ENCODE data around the gene TMEM60.
"Not testable (repeated sequence)": the region's sequence is repeated elsewhere in the genome, so short reads cannot be mapped to it uniquely, and the experiment has no call there.

TMEM60 gene

GRCh38 chr7:77798394-77799077 is at the start of gene TMEM60, which contains the start of gene PHTF2:
TMEM60 (minus strand) TSS chr7:77798434; CDS start chr7:77794373, 4,061 bp downstream.
PHTF2 (plus strand) TSS chr7:77798773.
- FAIRE-seq = peak; percentile 98

DNA sequence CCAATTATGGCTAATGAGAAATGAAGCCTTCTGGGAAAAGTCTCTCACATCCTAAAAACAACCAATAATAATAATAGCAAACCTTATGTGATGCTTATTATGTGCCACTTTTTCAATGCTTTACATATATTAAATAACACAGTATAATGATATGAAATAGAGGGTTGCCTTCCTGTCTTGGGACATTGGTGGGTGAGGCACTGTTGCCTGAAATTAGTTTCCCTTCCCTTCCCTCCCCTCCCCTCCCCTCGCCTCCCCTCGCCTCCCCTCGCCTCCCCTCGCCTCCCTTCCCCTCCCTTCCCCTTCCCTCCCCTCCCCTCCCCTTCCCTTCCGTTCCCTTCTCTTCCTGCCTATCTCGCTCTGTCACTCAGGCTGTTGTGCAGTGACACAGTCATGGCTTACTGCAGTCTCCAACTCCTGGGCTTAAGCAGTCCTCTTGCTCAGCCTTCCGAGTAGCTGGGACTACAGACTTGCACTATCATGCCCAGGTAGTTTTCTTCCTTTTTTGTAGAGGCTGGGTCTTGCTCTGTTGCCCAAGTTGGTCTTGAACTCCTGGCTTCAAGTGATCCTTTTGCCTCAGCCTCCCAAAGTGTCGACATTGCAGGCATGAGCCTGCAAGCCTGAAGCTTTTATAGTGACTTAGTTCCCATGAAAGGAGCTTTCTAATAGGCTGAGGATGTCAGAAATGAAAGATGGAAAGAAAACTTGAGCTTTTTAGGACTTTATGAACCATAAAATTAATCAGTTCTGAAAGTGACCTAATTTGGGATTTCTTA is 48.3 kb upstream of the TMEM60 start:
- FAIRE-seq = no peak

DNA sequence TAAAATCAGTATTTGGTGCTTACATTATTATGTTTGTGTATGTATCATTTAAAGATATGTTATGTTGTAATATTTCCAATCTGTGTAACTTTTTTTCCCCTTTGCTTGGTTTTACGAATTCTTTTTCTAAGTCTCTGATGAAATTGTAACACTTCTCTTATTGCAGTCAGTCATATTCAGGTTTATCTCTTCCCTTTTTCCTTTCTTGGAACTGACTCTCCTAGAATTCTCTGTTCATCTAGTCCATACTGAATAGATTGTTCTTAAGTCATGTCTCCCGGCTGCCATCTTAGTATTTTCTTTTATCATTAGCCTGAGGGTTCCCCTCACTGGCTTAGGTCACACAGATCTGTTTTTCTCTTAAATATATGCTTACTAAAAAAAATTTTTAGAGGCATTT is 45.0 kb upstream of the TMEM60 start:
- no peak for FAIRE-seq

DNA sequence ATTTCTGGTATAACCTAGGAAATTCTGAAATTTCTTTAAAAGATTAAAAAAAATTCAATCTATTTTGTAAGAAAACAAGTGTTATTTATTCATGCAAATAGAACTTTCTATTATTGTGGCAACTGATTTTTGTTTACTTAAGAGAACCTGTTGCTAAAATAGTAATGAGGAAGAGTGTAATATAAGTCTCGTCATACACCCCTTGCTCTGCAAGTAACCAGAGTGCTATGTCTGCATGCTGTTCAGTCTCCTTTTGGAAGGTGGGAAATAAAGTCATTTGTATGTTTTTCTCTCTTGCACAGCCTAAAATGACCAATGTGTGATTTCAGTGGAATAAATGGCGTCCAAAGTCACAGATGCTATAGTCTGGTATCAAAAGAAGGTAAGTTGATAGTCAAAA is 41.7 kb upstream of the TMEM60 start:
- FAIRE-seq = peak; percentile 46

DNA sequence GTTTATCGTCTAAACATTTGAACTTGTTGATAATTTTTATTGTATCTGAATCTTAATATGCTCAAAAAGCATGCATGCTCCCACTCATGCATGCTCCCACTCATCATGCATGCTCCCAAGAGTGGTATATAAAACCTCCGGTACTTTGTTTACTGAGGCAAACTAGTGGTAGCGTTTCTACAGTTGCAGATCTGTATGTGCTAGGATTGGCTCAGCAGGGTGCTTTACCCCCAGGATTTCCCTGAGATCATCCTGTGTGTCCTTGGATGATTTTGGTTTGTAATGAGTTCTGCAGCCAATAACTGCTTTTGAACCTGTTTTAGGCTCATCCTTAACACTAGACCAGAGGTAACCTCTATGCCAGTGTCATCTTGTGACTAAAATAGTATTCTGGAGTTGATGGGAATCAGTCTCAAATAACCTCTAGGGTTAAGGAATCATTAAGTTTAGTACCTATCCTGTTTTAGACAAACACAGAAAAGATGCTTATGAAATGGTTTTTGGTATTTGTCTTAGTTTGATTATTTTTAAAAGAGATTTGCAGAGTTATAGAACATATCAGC is 40.8 kb upstream of the TMEM60 start:
- FAIRE-seq = peak; percentile 72

- no peak for FAIRE-seq
These were observed 39.7 kb upstream of the TMEM60 start for GRCh38 chr7:77837966-77838365.

- no peak for FAIRE-seq
These were observed 39.0 kb upstream of the TMEM60 start for GRCh38 chr7:77837275-77837674.

GRCh38 chr7:77836425-77836824 is 38.2 kb upstream of the TMEM60 start:
- not testable (repeated sequence) for FAIRE-seq

DNA sequence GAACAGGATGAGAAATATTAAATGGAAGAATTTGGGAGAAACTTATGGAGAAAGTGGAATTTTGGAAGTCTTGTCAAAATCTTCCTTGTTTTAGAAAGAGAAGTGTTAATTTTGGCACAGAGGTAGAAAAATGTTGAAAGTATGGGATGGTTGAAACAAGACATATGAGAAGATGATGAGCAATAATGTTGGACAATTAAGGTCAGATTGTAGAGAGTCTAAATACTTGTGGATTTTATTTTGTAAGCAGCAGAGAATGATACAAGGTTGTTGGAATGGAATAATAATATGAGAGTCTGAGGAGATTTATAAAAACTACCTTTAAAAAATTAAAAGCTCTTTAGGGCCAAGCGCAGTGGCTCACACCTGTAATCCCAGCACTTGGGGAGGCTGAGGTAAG is 34.9 kb upstream of the TMEM60 start:
- no peak for FAIRE-seq

GRCh38 chr7:77831953-77832352 is 33.7 kb upstream of the TMEM60 start:
- no peak for FAIRE-seq

- FAIRE-seq = no peak
These were observed 33.2 kb upstream of the TMEM60 start for GRCh38 chr7:77831481-77831880.

- FAIRE-seq = no peak
These were observed 32.6 kb upstream of the TMEM60 start for GRCh38 chr7:77830649-77831355.

- no peak for FAIRE-seq
These were observed 29.8 kb upstream of the TMEM60 start for GRCh38 chr7:77827999-77828398.

- no peak for FAIRE-seq
These were observed 28.1 kb upstream of the TMEM60 start for GRCh38 chr7:77826300-77826699.

- no peak for FAIRE-seq
These were observed 26.9 kb upstream of the TMEM60 start for GRCh38 chr7:77825131-77825530.

DNA sequence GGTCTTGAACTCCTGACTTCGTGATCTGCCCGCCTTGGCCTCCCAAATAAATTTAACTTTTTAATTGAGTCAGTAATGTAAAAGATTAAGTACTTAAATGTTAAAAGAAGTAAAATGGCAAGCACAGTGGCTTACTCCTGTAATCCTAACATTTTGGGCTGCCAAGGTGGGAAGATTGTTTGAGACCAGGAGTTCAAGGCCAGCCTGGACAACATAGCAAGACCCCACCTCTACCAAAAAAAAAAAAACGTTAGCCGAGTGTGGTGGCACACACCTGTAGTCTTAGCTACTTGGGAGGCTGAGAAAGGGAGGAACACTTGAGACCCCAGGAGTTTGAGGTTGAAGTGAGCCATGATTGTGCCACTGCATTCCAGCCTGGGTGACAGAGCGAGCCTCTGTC is 26.4 kb upstream of the TMEM60 start:
- FAIRE-seq = no peak

GRCh38 chr7:77823787-77824186 is 25.6 kb upstream of the TMEM60 start:
- no peak for FAIRE-seq

DNA sequence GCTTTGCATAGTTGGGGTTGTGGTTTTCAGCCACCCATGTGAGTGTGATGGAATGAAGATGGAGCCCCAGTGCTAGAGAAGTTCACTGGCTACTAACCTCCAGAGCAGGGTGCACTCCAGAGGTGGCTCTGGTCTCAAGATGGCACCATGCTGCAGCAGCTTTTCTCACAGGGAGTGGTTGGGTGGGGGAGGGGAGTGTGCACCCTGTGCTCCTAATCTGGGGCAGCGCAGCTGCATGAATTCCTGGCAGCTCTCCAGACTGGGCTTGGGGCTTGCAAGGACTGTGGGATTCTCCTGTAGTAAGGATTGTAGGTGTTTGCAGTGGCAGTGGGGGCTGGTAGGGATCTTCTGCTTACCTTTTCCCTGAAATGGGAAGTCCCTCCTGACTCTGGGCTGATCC is 24.0 kb upstream of the TMEM60 start:
- FAIRE-seq = no peak

DNA sequence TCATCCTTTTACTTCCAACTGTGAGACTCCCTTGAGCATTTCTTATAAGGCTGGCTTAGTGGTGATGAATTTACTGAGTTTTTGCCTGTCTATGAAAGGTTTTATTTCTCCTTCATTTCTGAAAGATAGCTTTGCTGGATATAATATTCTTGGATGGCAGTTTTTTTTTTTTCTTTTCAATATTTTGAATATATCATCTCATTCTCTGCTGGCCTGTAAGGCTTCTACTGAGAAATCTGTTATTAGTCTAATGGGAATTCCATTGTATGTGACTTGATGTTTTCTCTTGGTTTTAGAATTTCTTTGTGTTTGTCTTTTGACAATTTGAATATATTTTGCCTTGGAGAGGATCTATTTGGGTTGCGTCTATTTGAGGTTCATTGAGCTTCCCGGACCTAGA is 22.7 kb upstream of the TMEM60 start:
- no peak for FAIRE-seq

- no peak for FAIRE-seq
These were observed 20.8 kb upstream of the TMEM60 start for GRCh38 chr7:77819021-77819420.

GRCh38 chr7:77813180-77813579 is 14.9 kb upstream of the TMEM60 start:
- no peak for FAIRE-seq

DNA sequence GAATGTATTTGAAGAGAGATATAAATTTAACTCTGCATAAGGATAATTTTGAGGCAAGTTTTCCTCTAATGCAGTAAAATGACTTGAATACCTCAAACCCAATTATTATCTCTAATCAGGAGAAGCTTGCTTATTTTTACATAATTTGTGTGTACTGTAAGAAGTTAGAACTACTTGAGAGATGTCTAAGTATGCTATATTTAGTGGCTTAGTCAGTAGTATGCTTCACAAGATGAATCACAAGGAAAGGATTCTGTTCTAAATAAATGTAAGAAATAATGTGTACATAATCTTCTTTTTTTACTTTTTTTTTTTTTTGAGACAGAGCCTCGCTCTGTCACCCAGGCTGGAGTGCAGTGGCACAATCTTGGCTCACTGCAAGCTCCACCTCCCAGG is 14.1 kb upstream of the TMEM60 start:
- no peak for FAIRE-seq

DNA sequence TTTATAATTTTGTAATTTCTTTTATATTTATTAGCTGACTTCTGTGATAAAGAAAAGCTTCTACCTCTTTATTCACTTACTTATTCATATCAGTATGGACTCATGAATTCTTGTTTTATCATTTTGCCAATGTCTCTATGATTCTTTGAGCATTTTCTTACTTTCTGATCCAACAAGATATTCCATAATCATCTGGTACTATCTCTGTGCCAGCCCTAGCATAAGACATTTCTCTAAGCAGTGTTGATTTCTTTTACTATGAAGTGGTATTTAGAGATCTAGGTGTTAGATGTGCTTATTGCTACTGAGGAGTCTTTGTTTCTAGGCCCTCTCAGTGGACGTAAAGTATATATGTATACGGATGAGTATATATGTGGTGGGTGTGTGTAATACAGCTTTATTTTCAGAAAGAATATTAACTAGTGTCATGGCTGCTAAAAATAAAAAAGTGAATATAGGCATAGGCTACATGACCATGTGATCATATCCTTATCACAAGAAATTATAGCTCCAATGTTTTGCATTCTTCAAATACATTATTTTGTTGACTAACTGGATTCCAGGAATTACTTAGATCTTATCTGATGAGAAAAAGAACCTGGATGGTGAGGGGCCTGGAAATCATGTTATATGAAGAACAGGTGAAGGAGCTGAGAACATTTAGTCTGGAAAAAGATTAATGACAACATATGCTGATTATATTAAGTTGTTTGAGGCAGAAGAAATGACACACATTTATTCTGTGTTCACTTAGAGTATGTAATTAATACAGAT is 13.5 kb upstream of the TMEM60 start:
- FAIRE-seq = no peak
